Endometrial microvascular endothelial cells (primary cell): ENCODE data around the gene FOXD1. TPM values are rescaled to one million over a fixed set of nuclear protein-coding genes. Genes with fewer than 3 reads are reported as not detected.

Source experiments
- in situ Hi-C: cut with HindIII; loops from 2 replicates; pipeline ENCODE4 v1.10.0; 2017; ENCODE audit warnings: low sequenced_read_pairs, low pct_unique_long_range_greater_than_20kb; ENCODE audit errors: inconsistent ontology term
- total RNA-seq: library from RNA; depleted of rRNA; stranded (reverse); fragments of >200 nt; gene quantifications from one replicate; pipeline ENCODE4 v1.2.3, GENCODE V29; 2015; ENCODE audit errors: inconsistent ontology term

Gene FOXD1
- total RNA-seq, 1 donor from 2014 or later = 0.09 TPM

DNA sequence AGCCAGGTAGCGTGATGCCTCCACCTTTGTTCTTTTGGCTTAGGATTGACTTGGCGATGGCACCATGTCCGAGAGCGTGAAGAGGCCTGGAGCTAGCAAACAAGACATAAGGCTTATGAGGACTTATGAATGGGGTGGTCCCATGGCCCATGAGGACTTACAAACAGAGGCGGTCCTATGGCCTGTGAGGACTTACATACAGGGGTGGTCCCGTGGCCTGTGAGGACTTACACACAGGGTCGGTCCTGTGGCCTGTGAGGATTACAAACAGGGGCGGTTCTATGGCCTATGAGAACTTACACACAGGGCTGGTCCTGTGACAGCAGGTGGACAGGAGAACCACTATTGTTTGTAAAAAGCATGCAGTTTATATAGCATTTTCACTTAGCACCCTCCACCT lies 21.3 kb upstream of the FOXD1 start:
- in situ Hi-C loops = loop anchor here (25.0 kb wide), 1 partner anchor 383 kb away; no protein-coding TSS in a partner anchor

DNA sequence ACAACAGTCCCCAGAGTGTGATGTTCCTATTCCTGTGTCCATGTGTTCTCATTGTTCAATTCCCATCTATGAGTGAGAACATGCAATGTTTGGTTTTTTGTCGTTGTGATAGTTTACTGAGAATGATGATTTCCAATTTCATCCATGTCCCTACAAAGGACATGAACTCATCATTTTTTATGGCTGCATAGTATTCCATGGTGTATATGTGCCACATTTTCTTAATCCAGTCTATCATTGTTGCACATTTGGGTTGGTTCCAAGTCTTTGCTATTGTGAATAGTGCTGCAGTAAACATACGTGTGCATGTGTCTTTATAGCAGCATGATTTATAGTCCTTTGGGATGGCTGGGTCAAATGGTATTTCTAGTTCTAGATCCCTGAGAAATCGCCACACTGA lies 20.1 kb upstream of the FOXD1 start:
- in situ Hi-C loops = loop anchor here (25.0 kb wide), 1 partner anchor 381 kb away; no protein-coding TSS in a partner anchor

DNA sequence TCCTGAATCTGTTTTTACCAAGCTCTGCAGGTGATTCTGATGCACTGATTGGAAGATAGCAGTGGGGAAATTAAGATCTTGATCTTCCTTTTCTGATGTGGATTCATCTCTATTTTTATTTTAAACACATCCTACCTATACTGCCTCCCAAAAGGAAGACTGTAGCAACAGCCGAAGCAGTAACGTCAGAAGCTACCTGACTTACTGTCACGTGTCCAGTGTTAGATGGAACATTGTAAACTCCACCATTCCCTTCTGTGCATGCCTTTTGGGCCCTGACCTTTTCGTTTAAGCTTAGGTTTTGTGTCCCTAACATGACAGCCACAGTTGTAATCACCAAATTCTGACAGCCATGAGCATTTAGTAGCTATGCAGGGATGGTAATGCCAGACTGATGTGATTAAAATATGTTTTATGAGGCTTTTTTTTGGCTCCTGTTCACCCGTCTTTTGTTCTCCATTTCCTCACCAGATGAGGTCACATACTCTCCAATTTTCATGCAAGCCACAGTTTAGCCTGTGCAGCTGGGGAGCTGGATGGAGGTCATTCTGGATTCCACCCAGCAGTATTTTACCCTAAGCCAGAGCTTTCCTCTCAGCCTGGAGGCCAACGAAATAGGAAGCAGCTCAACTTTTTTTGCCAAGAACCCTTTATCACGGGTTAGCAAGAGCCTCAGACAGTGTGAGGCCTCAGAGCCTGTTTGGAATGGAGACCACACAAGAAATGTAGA lies 15.6 kb upstream of the FOXD1 start:
- in situ Hi-C loops = loop anchor here (25.0 kb wide), 1 partner anchor 377 kb away; no protein-coding TSS in a partner anchor

DNA sequence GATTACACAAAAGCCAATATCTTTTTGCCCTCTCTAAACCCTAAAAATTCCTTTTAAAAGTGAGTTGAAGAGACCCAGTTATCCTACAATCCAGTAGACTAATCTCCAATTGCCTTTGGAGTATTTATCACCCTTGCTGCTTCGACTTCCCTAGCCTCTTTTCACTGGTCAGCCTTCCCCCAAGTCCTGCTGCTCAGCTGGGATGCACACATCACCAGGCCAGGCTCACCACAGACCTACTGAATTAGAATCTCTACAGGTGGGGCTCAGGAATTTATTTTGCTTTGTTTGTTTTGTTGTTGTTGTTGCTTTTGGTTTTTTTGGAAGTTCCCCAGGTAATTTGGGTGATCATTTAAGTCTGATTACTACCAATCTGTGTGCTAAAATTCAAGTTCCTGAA lies 11.6 kb upstream of the FOXD1 start:
- in situ Hi-C loops = loop anchor here (25.0 kb wide), 1 partner anchor 373 kb away; no protein-coding TSS in a partner anchor

DNA sequence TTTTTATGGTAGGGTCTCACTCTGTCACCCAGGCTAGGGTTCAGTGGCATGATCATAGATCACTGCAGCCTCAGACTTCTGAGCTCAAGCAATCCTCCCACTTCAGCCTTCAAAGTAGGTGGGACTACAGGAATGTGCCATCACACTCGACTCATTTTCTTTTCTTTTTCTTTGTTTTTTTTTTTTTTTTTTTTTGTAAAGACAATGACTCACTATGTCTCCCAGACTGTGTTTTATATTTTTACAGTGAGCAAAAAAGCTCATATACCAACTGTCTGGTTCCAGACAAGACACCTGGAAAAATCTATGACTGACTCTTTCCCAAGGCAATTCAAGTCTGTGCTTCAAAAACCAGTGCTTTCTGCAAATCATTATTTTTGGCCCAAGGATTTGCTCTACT lies 10.8 kb upstream of the FOXD1 start:
- in situ Hi-C loops = loop anchor here (25.0 kb wide), 1 partner anchor 372 kb away; no protein-coding TSS in a partner anchor

DNA sequence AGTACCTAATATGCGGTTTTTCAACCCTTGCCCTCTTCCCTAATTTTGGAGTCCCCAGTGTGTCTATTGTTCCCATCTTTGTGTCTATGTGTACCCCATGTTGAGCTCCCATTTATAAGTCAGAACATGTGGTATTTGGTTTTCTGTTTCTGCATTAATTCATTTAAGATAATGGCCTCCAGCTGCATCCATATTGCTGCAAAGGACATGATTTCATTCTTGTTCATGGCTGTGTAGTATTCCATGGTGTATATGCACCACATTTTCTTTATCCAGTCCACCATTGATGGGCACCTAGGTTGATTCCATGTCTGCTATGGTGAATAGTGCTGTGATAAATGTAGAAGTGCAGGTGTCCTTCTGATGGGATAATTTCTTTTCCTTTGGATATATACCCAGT lies 7.9 kb upstream of the FOXD1 start:
- in situ Hi-C loops = loop anchor here (25.0 kb wide), 1 partner anchor 369 kb away; no protein-coding TSS in a partner anchor

DNA sequence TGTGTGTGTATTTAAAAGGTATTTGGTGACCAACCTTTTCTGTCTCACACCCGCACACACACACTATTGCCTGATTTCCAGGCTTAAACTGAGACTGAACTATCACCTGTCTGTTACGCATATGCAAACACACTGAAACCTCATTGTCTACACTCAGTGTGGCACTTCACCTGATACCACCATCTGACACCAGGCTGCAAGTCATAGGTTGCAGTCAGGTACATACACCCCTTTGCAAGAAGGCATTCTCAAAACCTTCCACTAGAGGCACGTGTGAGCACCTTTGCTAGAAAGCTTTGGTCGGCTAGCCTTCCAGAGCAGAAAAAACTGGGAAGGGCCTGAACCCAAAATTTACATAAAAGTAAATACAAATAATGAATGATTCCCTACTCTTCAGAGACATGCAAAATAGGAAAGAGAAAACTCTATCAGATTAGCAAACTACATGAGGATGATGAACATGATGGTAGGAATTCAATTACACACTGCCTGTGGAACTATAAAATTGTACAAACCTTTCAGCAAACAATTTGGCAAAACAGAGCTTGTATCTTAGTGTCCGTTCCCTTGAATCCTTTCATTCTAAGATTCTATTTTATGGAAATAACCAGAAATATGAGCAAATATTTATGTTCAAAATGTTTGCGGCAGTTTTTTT lies 5.9 kb upstream of the FOXD1 start:
- in situ Hi-C loops = loop anchor here (25.0 kb wide), 1 partner anchor 367 kb away; no protein-coding TSS in a partner anchor

DNA sequence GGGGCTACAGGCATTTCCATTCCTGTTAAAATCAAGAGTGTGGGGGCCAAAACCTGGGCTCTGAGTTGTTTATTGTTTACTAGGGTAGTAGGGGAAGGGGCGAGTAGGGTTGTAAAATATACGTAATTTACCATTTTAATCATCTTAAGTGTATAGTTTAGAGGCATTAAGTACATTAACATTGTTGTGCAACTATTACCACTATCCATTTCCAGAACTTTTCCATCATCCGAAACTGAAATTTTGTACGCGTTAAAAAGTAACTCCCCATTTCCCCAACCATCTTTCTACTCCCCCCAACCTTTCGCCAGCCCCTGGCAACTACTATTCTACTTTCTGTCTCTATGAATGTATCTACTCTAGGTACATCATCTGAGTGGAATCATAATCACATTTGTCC lies 3.6 kb upstream of the FOXD1 start:
- in situ Hi-C loops = loop anchor here (25.0 kb wide), 1 partner anchor 365 kb away; no protein-coding TSS in a partner anchor

DNA sequence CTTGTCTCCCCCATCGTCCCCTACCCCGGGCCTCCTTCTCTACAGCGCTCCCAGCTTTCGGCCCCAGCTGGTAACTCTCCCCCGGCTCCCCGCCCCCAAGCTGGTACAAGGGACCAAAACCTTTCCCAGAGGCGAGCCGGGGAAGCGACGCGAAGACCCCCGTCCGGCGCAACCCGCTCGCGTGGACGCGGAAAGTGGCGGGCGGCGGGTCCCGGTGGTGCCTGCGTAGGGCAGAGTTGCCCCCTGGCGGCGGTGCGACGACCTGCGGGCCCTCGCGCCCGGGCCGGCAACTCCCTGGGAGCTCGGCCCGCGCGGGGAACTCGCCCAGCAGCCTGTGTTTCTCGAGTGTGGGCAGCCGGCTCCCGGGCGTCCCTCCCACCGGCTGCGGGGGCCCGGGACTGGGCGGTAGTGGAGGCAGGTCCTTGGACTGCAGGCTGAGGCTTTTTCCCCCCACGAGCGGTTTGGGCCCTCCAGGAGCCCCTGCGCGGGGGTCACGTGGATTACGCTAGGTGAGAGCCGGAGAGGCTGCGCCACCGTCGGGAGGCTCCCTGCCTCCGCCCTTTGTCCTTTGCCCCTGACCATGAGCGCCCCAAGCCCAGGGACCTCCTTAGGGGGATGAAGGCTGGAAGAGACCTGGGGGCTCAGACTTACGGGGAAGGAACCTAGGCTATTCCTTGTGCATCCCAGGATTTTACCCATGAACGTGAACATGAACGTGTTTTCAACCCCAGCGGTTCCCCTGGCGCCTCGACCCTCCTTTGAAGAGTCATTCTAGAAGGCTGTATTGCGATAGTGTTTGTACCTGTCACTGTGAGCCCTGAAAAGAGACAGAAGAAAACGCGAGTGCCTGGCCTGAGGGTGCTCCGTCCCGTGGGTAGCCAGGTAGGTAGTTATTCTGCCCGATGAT lies 2.9 kb upstream of the FOXD1 start:
- in situ Hi-C loops = loop anchor here (25.0 kb wide), 1 partner anchor 364 kb away; no protein-coding TSS in a partner anchor

DNA sequence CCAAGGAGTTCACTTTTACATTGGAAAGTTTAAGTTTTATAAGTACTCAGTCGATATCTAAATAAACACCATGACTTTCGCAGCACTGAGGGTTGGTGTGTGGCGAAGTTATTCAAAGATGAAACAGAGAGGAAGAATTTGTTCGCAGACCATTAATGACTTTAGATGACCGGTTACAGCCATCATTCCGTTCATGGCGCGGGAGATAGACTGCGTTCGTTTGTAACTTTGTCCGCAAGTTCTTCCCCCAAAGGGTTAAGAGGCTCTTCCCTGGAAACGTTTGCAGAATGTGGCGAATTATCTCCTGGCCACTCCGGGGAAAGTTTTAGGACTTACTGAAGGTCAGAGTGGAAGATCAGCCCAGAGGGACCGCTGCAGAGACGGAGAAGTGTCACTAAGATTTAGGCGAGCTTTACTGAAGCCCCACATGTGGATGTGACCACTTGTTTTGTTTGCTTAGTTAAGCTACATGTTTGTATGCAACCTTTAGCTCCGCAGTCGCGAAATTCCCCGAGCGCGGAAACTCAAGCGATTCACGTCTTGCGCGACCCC lies 2.2 kb upstream of the FOXD1 start:
- in situ Hi-C loops = loop anchor here (25.0 kb wide), 1 partner anchor 363 kb away; no protein-coding TSS in a partner anchor

DNA sequence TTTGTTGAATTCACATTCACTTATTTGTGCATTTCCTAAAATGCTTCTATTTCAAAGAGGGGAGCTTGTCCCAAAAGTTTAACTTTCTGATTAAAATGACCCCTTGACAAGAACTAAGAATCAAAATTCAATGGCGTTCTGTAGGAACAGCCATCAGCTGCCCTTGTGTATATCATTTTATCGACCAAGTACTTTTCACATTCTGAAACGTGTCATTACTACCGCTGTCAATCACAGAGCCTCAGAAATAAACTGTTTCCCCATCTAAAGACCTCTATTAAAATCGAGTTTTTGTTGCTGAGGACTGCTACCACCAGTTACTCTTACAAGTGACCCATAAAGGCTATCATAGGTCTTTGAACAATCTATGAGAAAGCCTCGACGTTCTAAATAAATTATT lies 1.6 kb upstream of the FOXD1 start:
- in situ Hi-C loops = loop anchor here (25.0 kb wide), 1 partner anchor 363 kb away; no protein-coding TSS in a partner anchor

DNA sequence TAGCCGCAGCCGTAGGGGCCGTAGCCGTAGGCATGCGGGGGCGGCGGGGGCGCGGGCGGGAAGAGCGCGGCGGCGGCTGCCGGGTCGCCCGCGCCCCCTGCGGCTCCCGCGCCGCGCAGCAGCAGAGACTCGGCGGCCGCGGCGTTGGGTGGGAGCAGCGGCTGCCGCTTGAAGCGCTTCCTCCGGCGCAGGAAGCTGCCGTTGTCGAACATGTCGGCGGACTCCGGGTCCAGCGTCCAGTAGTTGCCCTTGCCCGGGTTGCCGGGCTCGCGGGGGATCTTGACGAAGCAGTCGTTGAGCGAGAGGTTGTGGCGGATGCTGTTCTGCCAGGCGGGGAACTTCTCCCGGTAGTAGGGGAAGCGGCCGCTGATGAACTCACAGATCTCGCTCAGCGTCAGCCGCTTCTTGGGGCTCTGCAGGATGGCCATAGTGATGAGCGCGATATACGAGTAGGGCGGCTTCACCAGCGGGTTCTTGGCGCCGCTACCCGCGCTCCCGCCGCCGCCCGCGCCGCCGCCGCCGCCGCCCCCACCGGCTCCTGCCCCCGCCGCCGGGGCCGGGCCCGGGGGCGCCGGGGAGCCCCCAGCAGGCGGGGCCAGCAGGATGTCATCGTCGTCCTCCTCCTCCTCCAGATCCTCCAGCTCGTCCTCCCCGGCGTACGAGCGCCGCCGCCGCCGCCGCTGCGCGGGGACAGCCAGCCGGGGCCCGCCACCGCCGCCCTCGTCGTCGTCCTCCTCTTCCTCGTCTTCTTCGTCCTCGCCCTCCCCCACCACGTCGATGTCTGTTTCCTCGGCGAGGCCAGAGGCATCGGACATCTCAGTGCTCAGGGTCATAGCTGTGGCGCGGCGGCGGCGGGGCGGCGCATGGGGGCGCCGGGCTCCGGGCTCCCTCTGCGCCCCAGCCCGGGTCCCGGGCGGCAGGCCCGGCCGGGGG lies 781 bp downstream of the FOXD1 start:
- in situ Hi-C loops = no loop called here

DNA sequence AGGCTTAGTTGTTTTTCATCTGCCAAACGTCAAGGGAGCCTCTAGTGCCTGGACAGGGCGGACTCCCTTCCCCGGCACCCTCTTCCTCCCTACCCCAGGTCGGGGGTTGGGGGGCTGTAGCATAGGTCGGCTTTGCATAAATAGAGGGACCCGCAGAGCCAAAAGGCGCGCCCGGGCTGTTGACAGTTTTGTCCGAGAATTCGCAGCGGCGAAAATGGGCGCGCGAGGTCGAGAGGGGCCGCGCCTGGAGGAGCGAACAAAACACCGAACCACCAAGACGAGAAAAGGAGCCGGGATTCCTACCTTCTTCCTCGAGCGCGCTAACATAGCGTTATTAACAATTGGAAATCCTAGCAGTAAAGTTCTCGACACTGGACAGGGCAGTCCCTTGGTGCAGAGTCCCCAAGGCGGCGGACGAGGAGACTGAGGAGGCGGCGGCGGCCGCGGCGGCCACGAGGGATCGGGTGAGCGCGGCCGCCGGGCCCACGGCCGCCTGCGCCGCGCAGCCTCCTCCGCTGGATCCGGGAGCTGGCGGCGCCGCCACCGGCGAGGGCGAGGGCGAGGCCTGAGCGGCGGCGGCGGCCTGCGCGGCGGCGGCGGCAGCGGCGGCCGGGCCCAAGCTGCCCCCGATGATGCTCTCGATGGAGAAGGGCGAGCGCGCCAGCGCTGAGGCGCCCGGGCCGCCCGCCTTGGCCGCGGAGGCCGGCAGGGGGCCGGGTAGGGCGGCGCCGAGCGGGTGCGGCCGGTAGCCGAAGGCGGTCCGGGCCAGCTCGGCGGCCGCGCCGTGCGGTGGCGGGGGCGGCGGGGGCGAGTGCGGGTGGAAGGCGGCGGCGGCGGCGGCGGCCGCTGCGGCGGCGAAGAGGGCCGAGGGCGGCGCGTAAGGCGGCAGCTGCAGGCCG lies 1.7 kb downstream of the FOXD1 start:
- in situ Hi-C loops = no loop called here

DNA sequence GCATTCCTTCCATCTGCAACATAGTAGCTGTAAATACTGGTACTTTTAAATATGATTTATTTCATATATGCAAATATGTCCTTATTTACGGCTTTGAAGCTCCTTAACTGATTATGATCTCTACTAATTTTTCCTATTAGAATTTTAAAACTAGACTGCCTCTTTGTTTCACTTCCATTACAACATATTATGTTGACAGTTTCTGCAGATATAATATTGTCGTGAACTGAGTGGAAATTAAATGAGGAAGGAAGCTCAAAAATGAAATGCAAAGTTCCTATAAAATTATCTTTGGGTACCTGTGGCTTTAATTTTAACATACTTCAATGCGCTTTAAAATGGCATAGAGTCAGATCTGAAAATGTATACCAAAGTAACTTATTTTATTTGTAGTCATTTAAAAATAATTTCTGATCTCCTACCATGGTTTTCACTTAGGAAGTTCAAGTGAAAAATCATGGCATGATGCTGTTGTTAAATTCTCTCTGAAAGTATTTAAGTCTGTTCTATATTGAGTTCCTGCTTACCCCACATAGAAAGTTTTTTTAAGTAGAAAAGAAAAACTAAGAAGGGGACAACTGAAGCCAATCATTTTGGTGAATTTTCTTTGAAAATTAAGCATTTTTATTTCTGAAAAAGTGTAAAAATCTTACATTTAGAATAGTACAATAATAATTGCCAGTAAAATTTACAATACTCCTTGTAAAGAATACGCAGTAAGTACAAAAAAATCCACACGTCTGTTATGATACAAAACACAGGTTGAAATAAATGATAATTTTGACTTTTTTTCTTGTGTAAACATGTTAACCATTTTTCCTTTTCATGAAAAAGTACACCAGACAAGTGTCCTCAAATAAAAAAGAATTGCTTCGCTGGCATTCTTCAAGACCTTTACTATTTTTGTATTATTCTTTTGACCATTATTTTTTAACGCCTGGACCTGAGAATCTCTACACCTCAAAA lies 2.6 kb downstream of the FOXD1 start:
- in situ Hi-C loops = no loop called here

DNA sequence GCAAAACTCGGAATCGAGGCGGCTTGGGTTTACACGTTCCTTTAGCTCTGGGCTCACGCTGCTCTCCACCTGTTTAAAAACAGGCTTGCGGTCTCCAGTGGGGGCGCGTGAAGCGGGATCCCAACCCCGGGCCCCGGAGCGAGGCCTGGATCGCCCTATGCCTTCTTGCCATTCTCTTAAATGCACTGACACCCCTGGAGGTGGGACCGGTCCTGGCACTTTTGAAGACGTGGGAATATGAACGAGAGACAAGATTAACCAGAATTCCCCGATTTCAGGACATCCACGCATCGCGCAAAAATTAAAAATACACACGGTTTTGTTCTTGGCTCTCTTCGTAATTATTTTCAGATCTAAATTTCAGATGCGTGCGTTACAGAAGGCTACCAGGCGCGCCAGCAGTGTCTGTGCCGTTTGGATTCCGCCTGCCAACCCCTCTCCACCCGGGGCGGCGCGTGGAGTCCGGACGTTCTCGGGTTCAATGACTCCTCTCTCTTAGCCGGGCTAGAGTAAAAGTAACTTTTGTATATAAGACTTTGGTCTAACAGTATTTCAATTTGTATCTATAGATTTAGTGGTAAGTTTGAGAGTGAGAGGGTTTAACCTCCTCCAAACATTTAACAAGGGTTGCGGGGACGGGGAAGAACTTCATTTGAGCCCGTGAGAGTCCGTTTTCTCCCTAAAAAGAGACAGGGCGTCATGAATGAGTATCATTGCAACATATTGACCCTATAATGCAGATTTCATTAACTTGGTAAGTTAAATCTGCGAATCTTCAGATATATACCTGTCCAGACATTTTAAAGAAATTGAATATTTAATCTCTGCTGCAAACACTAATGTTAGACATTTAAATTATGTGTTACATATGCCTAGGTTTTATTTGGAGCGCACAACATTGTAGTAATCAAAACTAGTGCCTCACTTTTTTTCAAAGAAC lies 3.8 kb downstream of the FOXD1 start:
- in situ Hi-C loops = no loop called here
